ENCODE measurements around the gene PRKCQ.

The PRKCQ gene

GRCh38 chr10:6379015-6379776, 200.9 kb downstream of the PRKCQ start:
- no peak for FAIRE-seq

Measured in colon (tissue), 2 donors.